H9 (cell line): ENCODE measurements around the gene ARL8A. TPM values are rescaled to one million over a fixed set of nuclear protein-coding genes. Genes with fewer than 3 reads are reported as not detected.

Experiments used
- DNase-seq: peaks from one replicate; pipeline ENCODE4 v3.0.0-alpha.2; 2017
- H2AFZ ChIP-seq: one replicate; pipeline ENCODE4 v1.6.1; 2013; ENCODE audit warnings: mild to moderate bottlenecking, low read length, control low read depth, moderate library complexity
- H2AK5ac ChIP-seq: 2 replicates; pipeline ENCODE4 v1.6.1; 2013; ENCODE audit warnings: low read length, control low read depth, mixed read lengths; ENCODE audit not compliant: insufficient read length
- H2BK120ac ChIP-seq: one replicate; pipeline ENCODE4 v1.6.1; 2013; ENCODE audit warnings: low read depth, mild to moderate bottlenecking, low read length, control low read depth, inconsistent platforms; ENCODE audit not compliant: poor library complexity, severe bottlenecking
- H2BK12ac ChIP-seq: 2 replicates; pipeline ENCODE4 v1.6.1; 2013; ENCODE audit warnings: low read length, control low read depth, mixed read lengths, low read depth; ENCODE audit not compliant: insufficient read length
- H2BK15ac ChIP-seq: 2 replicates; pipeline ENCODE4 v1.6.1; 2013; ENCODE audit warnings: low read depth, low read length, control low read depth
- H2BK20ac ChIP-seq: one replicate; pipeline ENCODE4 v1.6.1; 2013; ENCODE audit warnings: low read depth, mild to moderate bottlenecking, low read length, control low read depth, inconsistent platforms; ENCODE audit not compliant: poor library complexity, severe bottlenecking
- H2BK5ac ChIP-seq: 2 replicates; pipeline ENCODE4 v1.6.1; 2013; ENCODE audit warnings: low read length, control low read depth, mixed read lengths; ENCODE audit not compliant: insufficient read length
- H3K14ac ChIP-seq: 2 replicates; pipeline ENCODE4 v1.6.1; 2013; ENCODE audit warnings: low read length, control low read depth; ENCODE audit not compliant: insufficient read depth
- H3K18ac ChIP-seq: 2 replicates; pipeline ENCODE4 v1.6.1; 2013; ENCODE audit warnings: low read depth, mild to moderate bottlenecking, mixed read lengths, low read length, control low read depth; ENCODE audit not compliant: insufficient read length
- H3K23ac ChIP-seq: 2 replicates; pipeline ENCODE4 v1.6.1; 2013; ENCODE audit warnings: low read length, control low read depth, mixed read lengths, low read depth; ENCODE audit not compliant: insufficient read length
- H3K23me2 ChIP-seq: 2 replicates; pipeline ENCODE4 v1.6.1; 2013; ENCODE audit warnings: low read depth, mild to moderate bottlenecking, mixed read lengths, low read length, control low read depth; ENCODE audit not compliant: insufficient read length, poor library complexity, severe bottlenecking
- H3K27ac ChIP-seq: 2 replicates; pipeline ENCODE4 v1.5.1; 2013; ENCODE audit warnings: low read length, control low read depth, mixed read lengths, low read depth; ENCODE audit not compliant: insufficient read length
- H3K27me3 ChIP-seq: 2 replicates; pipeline ENCODE4 v1.6.1; 2013; ENCODE audit warnings: low read length, control low read depth, inconsistent platforms; ENCODE audit not compliant: insufficient read depth
- H3K4ac ChIP-seq: 2 replicates; pipeline ENCODE4 v1.6.1; 2013; ENCODE audit warnings: low read depth, mild to moderate bottlenecking, control low read depth, inconsistent platforms, low read length, moderate library complexity
- H3K4me1 ChIP-seq: 2 replicates; pipeline ENCODE4 v1.6.1; 2013; ENCODE audit warnings: low read length, control low read depth, inconsistent platforms; ENCODE audit not compliant: insufficient read depth
- H3K4me2 ChIP-seq: 2 replicates; pipeline ENCODE4 v1.6.1; 2013; ENCODE audit warnings: low read length, control low read depth, mixed read lengths; ENCODE audit not compliant: insufficient read length, insufficient read depth
- H3K56ac ChIP-seq: 2 replicates; pipeline ENCODE4 v1.6.1; 2013; ENCODE audit warnings: low read depth, mild to moderate bottlenecking, mixed read lengths, low read length, control low read depth; ENCODE audit not compliant: insufficient read length
- H3K79me1 ChIP-seq: 2 replicates; pipeline ENCODE4 v1.6.1; 2013; ENCODE audit warnings: low read depth, mild to moderate bottlenecking, moderate library complexity, low read length, control low read depth, inconsistent platforms; ENCODE audit not compliant: insufficient read depth, poor library complexity, severe bottlenecking
- H3K79me2 ChIP-seq: 2 replicates; pipeline ENCODE4 v1.6.1; 2013; ENCODE audit warnings: low read length, control low read depth, inconsistent platforms; ENCODE audit not compliant: insufficient read depth
- H3K9ac ChIP-seq: 2 replicates; pipeline ENCODE4 v1.6.1; 2013; ENCODE audit warnings: low read length, control low read depth, mixed read lengths; ENCODE audit not compliant: insufficient read length; ENCODE audit errors: extremely low read depth
- H3K9me3 ChIP-seq: one replicate; pipeline ENCODE4 v1.6.1; 2013; ENCODE audit warnings: low read depth, low read length, inconsistent platforms; ENCODE audit not compliant: control insufficient read depth
- H3T11ph ChIP-seq: one replicate; pipeline ENCODE4 v1.6.1; 2013; ENCODE audit warnings: mild to moderate bottlenecking, low read length, control low read depth, inconsistent platforms
- H4K20me1 ChIP-seq: one replicate; pipeline ENCODE4 v1.6.1; 2013; ENCODE audit not compliant: control insufficient read depth, insufficient read length, insufficient read depth
- H4K5ac ChIP-seq: 2 replicates; pipeline ENCODE4 v1.6.1; 2013; ENCODE audit warnings: low read depth, mild to moderate bottlenecking, mixed read lengths, low read length, control low read depth; ENCODE audit not compliant: insufficient read length
- H4K8ac ChIP-seq: replicated peaks from 2 replicates; pipeline ENCODE4 v1.6.1; 2013; ENCODE audit warnings: low read length, control low read depth, mixed read lengths, low read depth; ENCODE audit not compliant: insufficient read length
- H4K91ac ChIP-seq: 2 replicates; pipeline ENCODE4 v1.6.1; 2013; ENCODE audit warnings: low read depth, mild to moderate bottlenecking, moderate library complexity, mixed read lengths, low read length, control low read depth; ENCODE audit not compliant: insufficient read length
- H3K27ac Mint-ChIP-seq, 3 experiments: 2 replicates in 2 of 3; 3 replicates in 1 of 3; pipeline ENCODE4 v1.8.0; 2020 to 2021; ENCODE audit warnings: mixed read lengths in 3 of 3, mild to moderate bottlenecking in 1 of 3, moderate library complexity in 1 of 3
- H3K27me3 Mint-ChIP-seq: 2 replicates; pipeline ENCODE4 v1.8.0; 2021; ENCODE audit warnings: low read depth, mild to moderate bottlenecking, moderate library complexity, mixed read lengths
- H3K36me3 Mint-ChIP-seq, 3 experiments: 2 replicates in 2 of 3; 3 replicates in 1 of 3; pipeline ENCODE4 v1.8.0; 2020 to 2021; ENCODE audit warnings: low read depth in 3 of 3, mixed read lengths in 3 of 3; ENCODE audit not compliant: insufficient read depth in 1 of 3
- H3K4me1 Mint-ChIP-seq, 2 experiments: 2 replicates each; pipeline ENCODE4 v1.8.0; 2020; ENCODE audit warnings: mixed read lengths in 2 of 2
- H3K4me3 Mint-ChIP-seq, 2 experiments: 2 replicates in 1 of 2; 3 replicates in 1 of 2; pipeline ENCODE4 v1.8.0; 2020 to 2021; ENCODE audit warnings: mild to moderate bottlenecking in 2 of 2, mixed read lengths in 2 of 2, moderate library complexity in 1 of 2
- H3K9me3 Mint-ChIP-seq, 2 experiments: 2 replicates in 1 of 2; 3 replicates in 1 of 2; pipeline ENCODE4 v1.8.0; 2020; ENCODE audit warnings: mild to moderate bottlenecking in 2 of 2, mixed read lengths in 2 of 2, moderate library complexity in 1 of 2
- WGBS: extraction: QIAGEN DNeasy Blood & Tissue Kit; methylation state at CpG from one replicate; pipeline ENCODE4 v1.1.7; 2013; ENCODE audit warnings: missing lambda C conversion rate, low lambda C conversion rate, mixed read lengths; ENCODE audit not compliant: insufficient read length; ENCODE audit errors: extremely low coverage; 5-methylcytosine and 5-hydroxymethylcytosine counted together
- total RNA-seq: library from RNA; stranded (reverse); gene quantifications from 2 replicates; pipeline ENCODE4 v1.2.1, GENCODE V29; 2021
- TF ChIP-seq, protein P1 (sequence below): fragments of 200-600 bp; sonication (generic); conservative IDR thresholded peaks from 3 replicates; pipeline ENCODE4 v1.8.0; 2021; ENCODE audit warnings: antibody characterized with exemption, mild to moderate bottlenecking

The ARL8A gene
- total RNA-seq, 1 experiment from 2014 or later = 67.2 TPM

DNA sequence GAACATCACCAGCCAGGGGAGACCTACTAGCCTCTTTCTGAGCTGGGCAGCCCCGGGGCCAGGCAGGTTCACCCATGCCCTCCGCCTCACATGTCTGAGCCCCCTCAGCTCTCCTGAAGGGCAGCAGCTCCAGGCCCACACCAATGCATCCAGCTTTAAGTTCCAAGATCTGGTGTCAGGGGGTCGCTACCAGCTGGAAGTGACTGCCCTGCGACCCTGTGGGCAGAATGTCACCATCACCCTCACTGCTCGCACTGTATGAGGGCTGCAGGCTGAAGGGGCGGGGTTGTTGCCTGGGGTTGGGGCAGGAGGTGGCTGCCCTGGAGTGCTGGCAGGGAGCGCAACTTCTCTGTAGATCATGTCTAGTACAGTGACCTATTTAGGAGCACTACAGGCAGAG, 24.3 kb upstream of the ARL8A start:
- Mint-ChIP-seq H3K4me1 (peaks cover 12 to 33% of the 10 kb centered on the region in 2 experiments), H3K27ac (no peak overlapping the region), H3K4me3 (no peak overlapping the region), H3K9me3 (no peaks in the 10 kb centered on the region), H3K27me3 (peaks cover 2% of the 10 kb centered on the region; the same call in 1 of the 2 replicates), H3K36me3 (no peaks in the 10 kb centered on the region)
- Histone ChIP-seq H4K20me1 (no peaks in the 10 kb centered on the region), H3K56ac (no peak overlapping the region), H3K79me2 (no peaks in the 10 kb centered on the region), H3K27ac (no peak overlapping the region), H3K14ac (no peak overlapping the region; the same call in 1 of the 2 replicates), H4K8ac (no peak overlapping the region), H3K23me2 (no peaks in the 10 kb centered on the region), H3K4me1 (no peaks in the 10 kb centered on the region), H2BK15ac (no peak overlapping the region), H2BK12ac (no peak overlapping the region), H2BK120ac (no peak overlapping the region), H3K18ac (no peak overlapping the region), H3K4me2 (no peak overlapping the region), H3K23ac (no peak overlapping the region), H2AFZ (no peak overlapping the region), H4K5ac (no peak overlapping the region), H3K9me3 (no peaks in the 10 kb centered on the region), H2BK20ac (no peak overlapping the region), H4K91ac (no peak overlapping the region), H3T11ph (no peak overlapping the region), H3K79me1 (no peaks in the 10 kb centered on the region), H3K4ac (no peak overlapping the region), H3K27me3 (no peaks in the 10 kb centered on the region), H2AK5ac (no peak overlapping the region), H2BK5ac (no peak overlapping the region), H3K9ac (no peak overlapping the region)
- TF ChIP-seq, protein P1, sequence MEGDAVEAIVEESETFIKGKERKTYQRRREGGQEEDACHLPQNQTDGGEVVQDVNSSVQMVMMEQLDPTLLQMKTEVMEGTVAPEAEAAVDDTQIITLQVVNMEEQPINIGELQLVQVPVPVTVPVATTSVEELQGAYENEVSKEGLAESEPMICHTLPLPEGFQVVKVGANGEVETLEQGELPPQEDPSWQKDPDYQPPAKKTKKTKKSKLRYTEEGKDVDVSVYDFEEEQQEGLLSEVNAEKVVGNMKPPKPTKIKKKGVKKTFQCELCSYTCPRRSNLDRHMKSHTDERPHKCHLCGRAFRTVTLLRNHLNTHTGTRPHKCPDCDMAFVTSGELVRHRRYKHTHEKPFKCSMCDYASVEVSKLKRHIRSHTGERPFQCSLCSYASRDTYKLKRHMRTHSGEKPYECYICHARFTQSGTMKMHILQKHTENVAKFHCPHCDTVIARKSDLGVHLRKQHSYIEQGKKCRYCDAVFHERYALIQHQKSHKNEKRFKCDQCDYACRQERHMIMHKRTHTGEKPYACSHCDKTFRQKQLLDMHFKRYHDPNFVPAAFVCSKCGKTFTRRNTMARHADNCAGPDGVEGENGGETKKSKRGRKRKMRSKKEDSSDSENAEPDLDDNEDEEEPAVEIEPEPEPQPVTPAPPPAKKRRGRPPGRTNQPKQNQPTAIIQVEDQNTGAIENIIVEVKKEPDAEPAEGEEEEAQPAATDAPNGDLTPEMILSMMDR = no peak
- DNase-seq = no peak
- WGBS = no CpG with 5 or more reads among the region's 7 CpGs
